GM20000 (cell line): Measurements from ENCODE around the gene ACP5.
"Not testable (repeated sequence)": the region's sequence is repeated elsewhere in the genome, so short reads cannot be mapped to it uniquely, and the experiment has no call there.

ENCODE experiments used
- DNase-seq: peaks from one replicate; pipeline ENCODE4 v3.0.0; 2012; ENCODE audit warnings: low spot score
- CTCF ChIP-seq: IDR thresholded peaks from 2 replicates; pipeline ENCODE4 v1.5.1; 2012; ENCODE audit warnings: mild to moderate bottlenecking, control low read depth; ENCODE audit errors: extremely low read depth, missing control alignments

The ACP5 gene

GRCh38 chr19:11611730-11612129 is 34.3 kb upstream of the ACP5 start:
- no peak for TF ChIP-seq CTCF
- DNase-seq: no peak

GRCh38 chr19:11606484-11606883 is 29.0 kb upstream of the ACP5 start:
- no peak for TF ChIP-seq CTCF
- DNase-seq: no peak

GRCh38 chr19:11599704-11600103 is 22.3 kb upstream of the ACP5 start:
- not testable (repeated sequence) for DNase-seq

GRCh38 chr19:11598746-11599145 is 21.3 kb upstream of the ACP5 start:
- DNase-seq: no peak
- TF ChIP-seq CTCF: no peak

- no peak for DNase-seq
- no peak for TF ChIP-seq CTCF
Measured at GRCh38 chr19:11598103-11598483, 20.6 kb upstream of the ACP5 start.

GRCh38 chr19:11597202-11598102 is 20.0 kb upstream of the ACP5 start, which contains the start of gene ZNF627:
ZNF627 (plus strand) TSS chr19:11597483; CDS start chr19:11597628, 145 bp downstream.
- DNase-seq: peak; percentile 97
- no peak for TF ChIP-seq CTCF

- no peak for DNase-seq
- no peak for TF ChIP-seq CTCF
Measured at GRCh38 chr19:11596156-11596555, 18.7 kb upstream of the ACP5 start.

- no peak for DNase-seq
- no peak for TF ChIP-seq CTCF
Measured at GRCh38 chr19:11594084-11594483, 16.6 kb upstream of the ACP5 start.
